GM18505 (cell line): Measurements from ENCODE around the gene CYB561A3.

ENCODE experiments used
- ATAC-seq: cut with Tn5 transposase; IDR thresholded peaks from one replicate; pipeline ENCODE4 v1.9.1; 2021; ENCODE audit not compliant: unreplicated experiment
- POLR2A ChIP-seq: IDR thresholded peaks from 4 replicates; pipeline ENCODE4 v1.6.1; 2011; ENCODE audit warnings: borderline replicate concordance; ENCODE audit not compliant: insufficient read depth, insufficient read length; ENCODE audit errors: extremely low read depth

CYB561A3 gene

GRCh38 chr11:61345954-61346843 is 15.5 kb downstream of the CYB561A3 start:
- TF ChIP-seq POLR2A, result peak; percentile 24
- ATAC-seq, result no peak

DNA sequence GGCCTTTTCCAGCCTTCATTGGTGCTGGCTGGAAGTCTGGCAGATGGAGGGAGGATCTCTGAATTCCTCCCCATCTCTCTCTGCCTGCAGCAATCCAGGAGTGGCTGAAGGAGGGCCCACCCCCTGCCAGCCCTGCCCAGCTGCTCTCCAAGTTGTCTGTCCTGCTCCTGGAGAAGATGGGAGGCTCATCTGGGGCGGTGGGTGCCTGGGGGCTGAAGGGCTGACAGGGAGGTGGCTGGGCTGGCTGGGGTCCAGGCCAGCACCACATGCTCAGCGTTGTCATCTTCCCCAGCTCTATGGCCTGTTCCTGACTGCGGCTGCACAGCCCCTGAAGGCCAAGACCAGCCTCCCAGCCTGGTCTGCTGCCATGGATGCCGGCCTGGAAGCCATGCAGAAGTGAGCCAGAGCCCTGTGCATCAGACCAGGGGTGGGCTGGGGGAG is 16.5 kb downstream of the CYB561A3 start:
- ATAC-seq, result no peak

GRCh38 chr11:61343792-61344745 is 17.6 kb downstream of the CYB561A3 start:
- no peak for ATAC-seq
- TF ChIP-seq POLR2A, result no peak

More for the DNA sequence above, 16.5 kb downstream of the CYB561A3 start:
- TF ChIP-seq POLR2A, result no peak

GRCh38 chr11:61342207-61342803 is 19.4 kb downstream of the CYB561A3 start:
- ATAC-seq, result no peak
- no peak for TF ChIP-seq POLR2A

GRCh38 chr11:61341706-61342105 is 20.0 kb downstream of the CYB561A3 start:
- no peak for ATAC-seq
- no peak for TF ChIP-seq POLR2A

DNA sequence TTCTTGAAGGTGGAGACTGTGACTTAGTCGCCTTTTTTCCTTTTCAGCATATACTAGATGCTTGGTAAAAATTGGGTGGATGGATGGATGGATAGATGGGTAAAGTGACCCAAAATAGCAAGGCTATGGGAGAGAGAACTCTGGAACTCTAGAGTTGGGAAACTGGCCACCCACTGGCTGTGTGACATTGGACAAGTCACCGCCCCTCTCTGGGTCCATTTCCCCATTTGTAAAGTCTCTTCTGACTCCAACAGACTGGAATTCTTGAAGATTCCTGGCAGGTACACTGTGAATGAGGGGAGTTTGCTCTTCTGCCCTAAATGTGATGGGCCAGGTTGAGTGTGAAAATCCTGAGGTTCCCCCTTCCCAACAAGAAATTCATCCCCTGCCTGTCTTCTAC is 20.7 kb downstream of the CYB561A3 start:
- TF ChIP-seq POLR2A, result no peak
- no peak for ATAC-seq

- no peak for ATAC-seq
- no peak for TF ChIP-seq POLR2A
Observed at GRCh38 chr11:61339490-61339878, 22.2 kb downstream of the CYB561A3 start.

GRCh38 chr11:61338783-61339489 is 22.7 kb downstream of the CYB561A3 start:
- no peak for ATAC-seq
- TF ChIP-seq POLR2A, result no peak

DNA sequence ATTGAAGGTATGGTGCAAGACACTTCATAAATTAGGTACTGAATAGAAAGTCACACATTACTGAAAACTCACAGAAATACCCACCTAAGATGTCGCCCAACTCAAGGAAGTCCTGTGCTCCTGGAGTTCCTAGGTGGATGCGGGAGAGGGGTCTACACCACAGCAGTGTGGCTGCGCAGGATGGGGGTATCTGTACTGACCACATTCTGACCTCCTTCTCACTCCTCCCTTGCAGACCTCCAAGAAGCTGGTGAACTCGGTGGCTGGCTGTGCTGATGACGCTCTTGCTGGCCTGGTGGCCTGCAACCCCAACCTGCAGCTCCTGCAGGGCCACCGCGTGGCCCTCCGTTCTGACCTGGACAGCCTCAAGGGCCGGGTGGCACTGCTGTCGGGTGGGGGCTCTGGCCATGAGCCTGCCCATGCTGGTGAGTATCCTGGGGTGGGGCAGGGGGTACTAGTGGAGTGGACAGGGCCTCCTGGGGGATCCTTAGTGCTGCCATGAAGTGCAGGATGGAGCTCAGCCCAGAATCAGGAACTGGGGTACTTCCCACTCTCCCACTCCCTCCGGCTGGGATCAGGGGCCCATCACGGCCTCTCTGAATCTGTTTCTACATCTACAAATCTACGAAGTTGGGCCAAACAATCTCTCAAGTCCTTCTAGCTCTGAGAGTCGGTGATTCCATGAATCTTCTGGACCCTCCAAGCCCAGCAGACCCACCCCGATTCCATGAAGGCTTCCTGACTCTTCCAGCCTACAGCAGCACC is 23.8 kb downstream of the CYB561A3 start:
- ATAC-seq, result no peak
- TF ChIP-seq POLR2A, result no peak

DNA sequence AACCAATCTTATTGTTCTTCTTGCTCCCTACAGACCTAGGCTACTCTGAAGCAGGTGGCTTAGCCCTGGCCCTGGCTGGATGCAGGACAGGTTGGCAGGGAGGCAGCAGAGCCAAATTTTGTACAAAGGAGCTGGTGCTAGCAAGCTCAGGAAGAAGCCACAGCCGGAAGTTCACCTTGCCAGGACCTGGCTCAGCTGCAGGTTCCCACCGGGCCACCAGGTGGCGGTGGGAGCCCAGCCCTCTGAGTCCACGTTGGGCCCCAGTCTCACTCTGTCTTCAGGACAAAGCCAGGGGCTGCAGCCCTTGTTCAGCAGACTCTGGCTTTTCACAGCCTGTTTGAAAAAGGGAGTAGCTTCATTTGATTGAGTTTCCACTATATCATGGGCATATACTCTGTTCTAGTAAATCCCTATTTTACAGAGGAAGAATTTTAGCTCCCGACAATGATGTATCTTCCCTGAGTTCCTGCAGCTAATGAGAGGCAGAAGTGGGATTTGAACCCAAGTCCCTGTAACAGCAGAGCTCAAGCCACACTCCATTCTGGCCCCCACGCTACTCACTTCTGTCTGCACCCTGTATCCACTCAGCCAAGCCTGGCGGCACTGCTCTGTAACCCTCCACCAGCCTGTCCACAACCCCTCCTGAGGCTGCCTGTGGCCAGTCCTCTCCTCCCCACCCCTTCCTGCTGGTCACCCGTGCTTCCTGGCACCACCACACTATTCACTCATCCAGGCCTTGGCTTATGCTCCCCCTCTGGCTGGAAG is 25.3 kb downstream of the CYB561A3 start:
- peak; percentile 49 for ATAC-seq
- TF ChIP-seq POLR2A, result peak; percentile 34

GRCh38 chr11:61335355-61335710 is 26.3 kb downstream of the CYB561A3 start:
- no peak for TF ChIP-seq POLR2A
- no peak for ATAC-seq
